ENCODE results near the gene ACOXL.

- TF ChIP-seq CTCF (IDR thresholded peaks at IDR 0.05) (no peak), POLR2A (IDR thresholded peaks at IDR 0.05) (no peak)
These were observed 36.2 kb downstream of the ACOXL start for GRCh38 chr2:110768591-110768990.

Data from transverse colon (tissue), 3 donors.